ENCODE measurements around the gene KIF4A.

KIF4A gene

GRCh38 chrX:70468709-70469108 is 178.8 kb downstream of the KIF4A start:
- H3K4me3 ChIP-seq (replicated peaks; ENCODE audit: insufficient read depth, low read length) = no peak overlapping the region
- no peak overlapping the region for H3K27ac ChIP-seq (replicated peaks)
- H3K27me3 ChIP-seq (ENCODE audit: insufficient read depth, poor library complexity, severe bottlenecking) = peaks cover 3% of the 10 kb centered on the region
- TF ChIP-seq GABPA (IDR thresholded peaks at IDR 0.05; ENCODE audit: low read depth) (no peak), SPI1 (IDR thresholded peaks at IDR 0.05; ENCODE audit: borderline replicate concordance, low read depth) (no peak), POLR2AphosphoS5 (IDR thresholded peaks at IDR 0.05; ENCODE audit: low read depth) (no peak), REST (IDR thresholded peaks at IDR 0.05; ENCODE audit: insufficient replicate concordance, low read depth) (no peak), CTCF (IDR thresholded peaks at IDR 0.05; ENCODE audit: insufficient read depth, low read length) (no peak)
- no peak for DNase-seq (ENCODE audit: low read depth in 1 of 2, low spot score in 1 of 2)
